ENCODE measurements around the gene SPTLC3.

The SPTLC3 gene

DNA sequence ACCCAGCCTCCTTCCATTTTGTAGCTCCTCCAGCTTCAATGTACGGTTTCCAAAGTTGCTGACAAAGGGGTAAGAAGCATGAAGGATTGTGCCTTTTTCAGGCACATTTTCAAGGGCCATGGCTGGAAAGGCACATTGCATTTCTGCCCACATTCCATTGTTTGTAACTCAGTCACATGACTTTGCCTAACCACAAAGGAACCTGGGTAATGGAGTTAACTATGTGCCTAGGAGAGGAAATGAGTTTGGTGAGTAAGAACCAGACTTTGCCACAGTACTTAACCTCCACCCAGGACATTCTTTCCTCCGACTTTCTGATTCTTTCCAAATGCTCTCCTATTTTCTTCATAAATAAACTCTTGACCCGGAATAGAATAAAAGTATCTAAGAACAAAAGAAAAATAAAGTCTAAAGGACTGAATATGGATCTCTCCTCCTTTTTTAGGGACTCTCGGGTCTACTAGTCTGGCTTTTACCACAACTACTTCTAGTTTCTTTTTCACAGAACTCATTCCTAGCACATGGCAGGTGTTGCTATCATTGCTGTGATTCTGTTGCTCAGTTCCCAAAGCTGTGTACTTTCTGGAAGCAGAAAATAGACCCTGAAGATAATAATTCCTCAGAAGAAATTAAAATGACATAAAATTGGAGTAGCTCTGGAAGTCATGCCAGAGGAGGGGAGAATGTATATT, 130.8 kb downstream of the SPTLC3 start:
- DNase-seq (ENCODE audit: low spot score) = no peak

DNA sequence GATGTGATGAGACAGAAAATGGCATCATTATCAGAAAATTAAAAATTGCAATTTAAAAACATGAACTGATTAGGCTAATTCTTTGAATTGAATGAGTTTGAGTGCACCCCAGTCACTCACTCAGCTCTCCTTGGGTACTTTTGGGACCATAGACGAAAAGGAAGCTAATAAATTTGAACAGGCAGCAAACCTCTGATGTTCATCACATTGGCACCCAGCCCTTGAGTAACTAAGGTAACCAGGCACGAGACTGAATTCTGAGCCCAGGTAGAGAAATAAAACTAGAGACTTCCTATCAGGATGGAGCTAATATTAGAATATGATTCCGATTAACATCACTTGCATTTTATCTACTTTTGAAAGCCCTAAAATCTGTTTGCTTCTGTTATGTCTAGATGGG, 131.4 kb downstream of the SPTLC3 start:
- DNase-seq (ENCODE audit: low spot score) = no peak

DNA sequence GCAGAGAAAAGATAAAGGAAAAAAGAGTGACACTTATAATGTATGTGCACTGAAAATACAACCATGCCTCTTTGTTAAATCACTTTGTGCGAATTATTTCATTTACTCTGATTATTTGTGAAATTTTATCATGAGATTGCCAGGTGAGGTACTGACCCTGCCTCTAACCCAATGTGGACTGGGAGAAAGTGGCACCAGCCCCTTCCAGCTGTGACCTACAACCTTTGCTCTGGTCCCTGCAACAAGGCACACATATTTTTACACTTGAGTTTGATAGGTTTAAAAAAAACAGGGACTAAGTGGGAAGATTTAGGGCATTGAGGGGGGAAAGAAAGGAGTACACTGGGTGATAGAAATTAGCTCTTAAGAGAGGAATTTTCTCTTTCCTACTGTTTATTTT, 132.0 kb downstream of the SPTLC3 start:
- DNase-seq (ENCODE audit: low spot score) = no peak

DNA sequence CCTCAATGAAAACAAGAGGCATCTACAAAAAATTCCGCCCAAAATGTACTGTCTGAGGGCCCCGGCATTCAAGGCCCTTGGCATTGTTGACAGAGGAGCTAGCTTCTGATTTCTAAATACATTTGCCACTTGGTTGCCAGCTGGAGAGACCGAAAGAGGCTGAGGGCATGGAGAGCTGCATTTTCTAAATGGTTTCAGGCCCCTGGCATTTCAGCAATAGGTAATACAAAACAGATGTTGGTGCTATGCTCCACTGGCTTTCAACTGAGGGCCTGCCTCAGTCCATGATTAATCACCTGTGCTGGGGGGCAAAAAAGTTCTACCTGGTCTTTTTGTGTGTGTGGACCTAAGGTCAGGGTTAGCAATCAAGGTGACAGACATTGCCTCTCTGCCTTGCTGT, 132.8 kb downstream of the SPTLC3 start:
- DNase-seq (ENCODE audit: low spot score) = no peak

DNA sequence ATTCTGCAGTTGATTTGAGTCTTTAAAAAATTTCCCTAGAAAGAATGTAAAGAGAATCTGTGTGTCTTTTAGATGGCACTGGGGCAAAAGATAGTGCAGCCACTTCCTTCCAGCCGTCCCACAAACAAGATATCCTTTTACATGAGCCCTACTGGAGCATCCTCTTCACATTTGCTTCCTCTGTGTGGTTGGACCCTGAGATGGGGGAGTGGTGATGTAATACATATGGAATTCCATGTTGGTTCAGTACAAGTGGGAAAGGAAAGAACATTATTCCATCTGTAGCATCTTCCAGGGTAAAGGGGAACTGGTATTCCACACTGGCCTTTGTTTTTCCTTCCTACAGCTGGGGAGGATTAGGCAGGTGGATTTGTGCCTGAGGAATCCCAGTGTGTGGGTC, 133.4 kb downstream of the SPTLC3 start:
- no peak for DNase-seq (ENCODE audit: low spot score)

DNA sequence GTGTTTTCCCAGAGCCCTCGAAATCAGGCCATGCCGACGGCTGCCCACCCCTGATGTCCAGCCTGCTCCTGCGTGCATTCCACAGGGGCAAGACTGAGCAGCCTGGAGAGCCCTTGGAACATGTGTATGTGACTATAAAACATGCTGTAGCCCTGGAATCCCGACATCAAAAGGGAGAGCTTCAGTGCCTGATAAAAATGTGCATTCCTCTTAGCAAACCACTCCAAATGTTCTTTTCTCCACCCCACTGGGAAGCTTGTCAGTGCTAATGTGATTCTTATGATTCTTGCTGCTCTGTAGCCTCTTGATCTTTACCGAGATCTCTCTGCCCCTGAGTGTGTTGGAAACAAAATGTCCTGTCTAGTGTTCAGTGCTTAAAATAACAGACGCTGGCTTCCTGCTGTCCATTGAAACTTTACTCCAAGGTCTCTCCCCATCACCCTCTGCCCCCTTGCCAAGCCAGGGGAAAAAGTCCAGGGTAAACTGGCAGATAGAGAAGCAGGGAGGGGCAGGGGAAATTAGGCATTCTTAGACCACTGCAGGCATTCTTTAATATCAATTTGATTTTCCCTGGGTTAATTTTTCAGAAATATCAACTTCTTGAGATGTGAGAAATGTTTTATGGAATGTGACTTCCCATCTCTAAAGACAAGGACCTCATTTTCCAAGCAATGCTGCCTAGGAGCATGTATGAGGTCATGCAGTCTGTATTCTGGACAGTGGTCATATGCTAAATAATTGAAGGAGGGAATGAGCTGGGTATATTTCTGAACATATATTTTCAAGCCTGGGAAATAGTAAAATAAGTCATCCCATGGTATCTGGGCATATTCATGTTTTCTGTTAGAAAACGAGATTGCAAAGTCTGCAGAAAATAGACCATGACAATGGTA, 138.5 kb downstream of the SPTLC3 start:
- no peak for DNase-seq (ENCODE audit: low spot score)

DNA sequence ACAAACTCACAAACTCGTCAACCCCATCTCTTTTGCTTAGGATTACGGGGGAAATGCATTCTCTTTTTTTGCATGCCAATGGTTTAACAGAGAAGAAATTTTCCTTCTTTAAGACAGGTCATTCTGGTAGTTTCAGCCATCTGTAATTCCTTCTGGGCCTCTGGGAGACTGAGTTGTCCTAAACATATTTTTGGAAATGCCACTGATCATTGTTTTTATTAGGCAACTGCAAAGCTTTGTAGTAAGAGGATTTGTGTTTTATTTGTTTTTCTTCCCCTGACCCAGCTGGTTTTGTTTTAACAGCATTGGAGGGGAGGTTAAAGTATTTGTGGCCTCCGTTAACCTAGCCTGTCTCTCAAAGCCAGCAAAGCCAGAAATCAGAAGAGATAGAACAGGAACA, 139.2 kb downstream of the SPTLC3 start:
- no peak for DNase-seq (ENCODE audit: low spot score)

DNA sequence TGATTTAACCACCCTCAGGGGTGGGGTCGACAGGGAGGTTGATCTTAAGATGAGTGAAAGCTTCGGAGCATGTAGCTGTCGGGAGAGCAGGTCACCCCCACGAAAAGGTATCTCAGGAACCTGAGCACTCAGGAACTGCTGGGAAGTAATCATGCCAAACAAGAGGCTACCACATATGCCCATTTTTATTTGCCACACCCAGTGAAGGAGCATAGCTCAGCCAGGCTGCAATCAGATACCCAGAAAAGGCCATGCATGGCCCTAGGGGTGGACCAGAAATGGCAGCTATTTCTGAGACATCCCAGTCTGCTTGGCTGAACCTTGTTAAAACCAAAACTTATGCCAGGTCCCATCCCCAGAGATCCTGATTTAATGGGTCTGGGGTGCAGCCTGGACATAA, 139.6 kb downstream of the SPTLC3 start:
- no peak for DNase-seq (ENCODE audit: low spot score)

DNA sequence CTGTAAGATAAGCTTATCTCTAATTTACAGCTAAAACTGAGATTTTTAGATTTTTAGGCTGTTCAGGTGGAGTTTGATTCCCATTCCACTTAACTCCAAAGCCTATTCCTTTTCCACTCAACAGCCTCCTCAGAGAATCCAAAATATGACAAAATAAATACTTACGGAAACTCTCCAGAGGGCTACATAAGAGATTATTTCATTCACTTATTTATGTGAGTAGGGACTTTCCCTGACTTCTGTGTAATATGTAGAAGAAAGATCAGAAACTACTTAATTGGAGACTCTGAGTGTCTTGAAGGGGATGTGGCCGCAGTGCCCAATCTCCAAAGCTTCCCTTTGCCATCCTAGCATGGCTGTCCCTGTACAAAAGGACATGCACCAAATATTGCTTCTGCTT, 140.2 kb downstream of the SPTLC3 start:
- DNase-seq (ENCODE audit: low spot score) = no peak

DNA sequence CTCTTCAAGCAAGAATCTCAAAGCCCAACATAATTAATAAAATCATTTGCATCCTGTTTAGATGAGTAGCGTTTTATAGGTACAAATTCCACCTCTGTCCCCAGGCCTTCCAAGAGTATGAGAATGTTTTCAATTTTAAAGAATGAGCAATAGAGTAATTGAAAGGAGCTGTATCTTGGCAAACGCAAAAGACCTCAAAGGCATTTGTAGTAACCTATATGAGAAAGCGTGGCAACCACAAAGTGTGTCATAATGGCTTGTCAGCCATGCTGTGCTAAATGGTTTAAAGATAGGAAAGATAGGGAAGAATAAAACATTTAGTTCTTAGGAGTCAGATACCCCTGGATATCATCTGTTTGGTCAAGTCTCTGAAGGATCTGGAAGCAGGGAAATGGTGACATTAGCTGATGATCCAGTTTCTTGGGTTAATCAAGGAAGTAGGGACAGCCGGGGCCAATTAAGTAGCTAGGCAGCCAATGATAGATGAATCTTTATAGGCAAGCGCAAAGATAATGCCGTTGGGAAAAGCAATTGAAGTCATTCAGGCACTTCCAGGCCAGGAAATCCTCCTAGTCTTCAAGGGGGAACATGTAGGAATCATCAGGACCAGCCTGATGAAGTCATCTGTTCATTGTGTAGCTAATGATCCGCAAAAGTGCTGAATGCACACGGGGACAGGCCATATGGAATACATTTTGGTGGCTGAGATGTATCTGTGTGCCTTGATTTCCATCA, 140.8 kb downstream of the SPTLC3 start:
- DNase-seq (ENCODE audit: low spot score) = no peak

DNA sequence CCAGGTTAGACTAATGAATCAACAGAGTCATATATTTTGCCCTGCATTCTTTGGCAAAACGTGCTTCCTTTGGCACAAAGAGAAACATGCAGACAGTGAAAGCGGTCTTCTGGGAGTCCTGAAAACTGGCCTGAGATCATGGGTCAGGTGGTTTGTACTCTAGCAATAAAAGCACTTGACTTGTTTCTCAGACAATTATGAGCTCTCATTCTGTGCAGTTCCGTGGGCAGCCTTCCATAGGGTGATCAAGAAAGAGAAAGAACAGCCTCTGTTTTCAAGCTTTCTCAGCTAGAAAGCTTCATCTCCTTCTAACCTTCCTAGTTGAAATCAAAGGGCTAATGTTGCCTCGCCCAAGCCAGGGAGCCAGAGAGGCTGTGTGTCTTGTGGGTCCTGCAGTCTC, 149.6 kb downstream of the SPTLC3 start:
- peak; percentile 11 for DNase-seq (ENCODE audit: low spot score)

DNA sequence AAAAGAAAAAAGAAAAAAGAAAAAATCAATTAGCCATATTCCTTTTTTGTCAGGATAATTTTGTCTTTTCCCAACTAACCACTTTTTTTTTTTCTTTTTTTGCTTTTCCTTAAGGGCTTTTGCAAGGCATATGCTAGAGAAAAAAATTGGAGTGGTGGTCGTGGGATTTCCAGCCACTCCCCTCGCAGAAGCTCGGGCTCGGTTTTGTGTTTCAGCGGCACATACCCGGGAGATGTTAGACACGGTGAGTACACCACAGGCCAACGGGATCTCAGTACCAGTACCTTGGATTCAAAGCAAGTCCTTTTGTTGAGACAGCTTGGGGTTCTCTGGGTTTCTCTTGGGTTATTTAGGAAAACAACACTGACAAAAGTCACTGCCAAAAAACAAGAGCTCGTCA, 151.1 kb downstream of the SPTLC3 start:
- DNase-seq (ENCODE audit: low spot score) = no peak

DNA sequence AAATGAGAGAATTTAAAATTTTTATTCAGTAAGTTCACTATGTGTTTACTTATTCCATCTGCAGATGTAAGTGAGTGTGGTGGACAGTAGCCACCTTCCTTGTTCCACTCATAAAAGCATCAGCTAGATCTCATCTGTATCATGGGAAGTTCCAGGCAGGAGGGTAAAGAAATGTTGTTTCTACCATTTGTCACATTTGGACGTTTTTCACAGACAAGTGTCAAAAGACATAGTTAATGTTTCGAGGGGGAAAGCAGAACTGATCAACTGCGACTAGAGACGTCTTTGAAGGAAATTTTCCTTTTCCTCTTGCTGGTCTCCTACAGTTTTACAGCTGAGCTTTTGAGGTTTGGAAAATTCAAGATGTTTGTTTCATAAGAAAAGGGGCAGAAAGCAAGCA, 156.4 kb downstream of the SPTLC3 start:
- DNase-seq (ENCODE audit: low spot score) = no peak

DNA sequence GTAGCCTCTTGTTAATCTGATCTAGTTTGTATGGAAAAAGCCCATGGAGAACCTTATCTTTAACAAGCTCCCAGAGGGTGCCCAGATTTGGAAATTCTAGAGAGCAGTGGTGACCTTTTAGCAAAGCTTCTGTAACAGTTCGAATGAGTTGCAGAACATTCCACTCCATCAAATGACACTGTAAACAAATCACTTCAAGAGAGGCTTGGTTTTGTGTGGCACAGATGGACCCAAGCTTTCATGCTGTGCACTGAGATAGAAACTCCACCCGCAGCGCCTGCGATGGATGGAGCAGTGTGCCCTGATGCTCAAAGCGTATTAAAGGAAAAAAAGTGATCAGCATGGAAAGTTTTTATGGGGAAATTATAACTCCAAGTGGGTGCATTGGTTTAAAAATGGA, 157.2 kb downstream of the SPTLC3 start:
- no peak for DNase-seq (ENCODE audit: low spot score)

DNA sequence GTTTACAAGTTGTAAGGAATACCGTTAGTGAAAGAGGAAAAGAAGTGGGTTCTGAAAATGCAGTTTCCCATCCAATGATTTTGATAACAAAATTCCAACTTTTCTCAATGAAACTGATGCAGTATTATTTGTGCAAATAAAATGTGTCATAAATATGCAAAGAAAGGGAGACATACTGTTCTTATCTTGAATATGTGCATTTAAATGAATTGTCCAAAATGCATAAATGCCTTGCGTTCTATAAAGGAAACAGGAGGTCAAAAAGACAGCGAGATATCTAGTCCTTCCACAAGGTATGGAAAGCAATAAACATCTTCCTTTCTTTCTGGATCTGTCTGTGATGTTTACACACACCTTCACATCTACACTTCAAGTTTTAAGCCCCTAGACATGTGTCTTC, 157.7 kb downstream of the SPTLC3 start:
- DNase-seq (ENCODE audit: low spot score) = no peak

DNA sequence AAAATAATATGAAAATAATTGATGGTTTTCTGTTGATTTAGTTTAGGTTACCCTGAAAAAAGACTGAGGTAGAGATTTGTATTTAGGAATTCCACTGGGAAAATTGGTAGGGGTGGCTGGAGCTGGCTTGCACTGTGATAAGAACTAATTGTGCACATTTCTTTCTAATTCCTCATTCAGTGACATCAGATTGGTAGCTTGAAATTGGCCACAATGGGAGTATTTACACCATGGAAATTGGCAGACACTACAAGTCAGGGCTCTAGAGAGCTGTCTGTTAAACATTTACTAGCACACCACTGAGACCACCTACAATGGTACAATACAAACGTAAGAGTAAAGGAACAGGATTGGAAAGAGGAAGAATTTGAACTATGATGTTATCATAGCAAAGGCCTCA, 160.3 kb downstream of the SPTLC3 start:
- no peak for DNase-seq (ENCODE audit: low spot score)

DNA sequence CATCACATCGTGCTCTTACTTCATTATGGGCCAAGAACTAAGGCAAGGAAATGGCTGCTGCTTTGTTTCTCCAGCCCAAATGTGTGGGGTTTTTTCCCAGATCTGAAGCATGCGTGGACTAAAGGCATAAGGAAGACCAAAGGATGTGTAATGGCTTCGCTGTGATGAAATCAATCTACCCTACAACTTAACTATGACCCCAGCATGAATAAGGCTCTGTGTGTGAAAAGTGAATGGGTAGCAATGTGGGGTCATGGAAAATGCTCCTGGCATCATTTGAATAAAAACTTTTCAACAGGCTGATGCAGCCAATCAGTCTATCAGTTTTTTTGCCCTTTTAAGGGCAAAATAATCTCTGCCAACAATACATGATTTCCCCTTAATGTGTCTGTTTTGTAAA, 162.0 kb downstream of the SPTLC3 start:
- no peak for DNase-seq (ENCODE audit: low spot score)

DNA sequence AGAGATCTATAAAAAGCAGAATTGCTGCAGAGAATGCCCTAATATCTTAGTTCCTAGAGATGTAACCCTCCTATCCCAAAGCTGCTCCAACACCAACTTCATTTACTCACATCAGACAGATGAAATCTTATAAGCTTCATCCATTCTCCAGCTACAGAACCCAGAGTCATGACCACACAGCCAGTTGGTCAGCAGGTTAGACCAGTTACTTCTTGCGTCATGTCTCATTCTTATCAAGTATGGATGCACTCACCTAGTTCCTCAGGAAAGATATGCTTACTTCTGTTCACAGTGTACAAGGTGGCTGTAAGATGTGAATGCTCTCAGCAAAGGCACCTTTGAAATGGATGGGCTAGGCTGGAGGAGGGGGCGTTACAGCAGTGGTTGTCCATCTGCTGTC, 164.4 kb downstream of the SPTLC3 start:
- no peak for DNase-seq (ENCODE audit: low spot score)

DNA sequence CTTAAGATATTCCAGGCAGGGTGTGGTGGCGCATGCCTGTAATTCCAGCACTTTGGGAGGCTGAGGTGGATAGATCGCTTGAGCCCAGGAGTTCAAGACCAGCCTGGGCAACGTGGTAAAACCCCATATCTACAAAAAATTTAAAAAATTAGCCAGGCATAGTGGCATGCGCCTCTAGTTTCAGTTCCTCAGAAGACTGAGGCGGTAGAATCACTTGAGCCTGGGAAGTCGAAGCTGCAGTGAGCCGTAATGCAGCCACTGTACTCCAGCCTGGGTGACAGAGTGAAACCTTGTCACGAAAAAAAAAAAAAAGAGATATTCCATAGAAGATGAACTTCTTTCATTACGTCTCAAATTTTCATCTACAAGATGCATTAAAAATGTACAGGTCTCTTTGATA, 165.6 kb downstream of the SPTLC3 start:
- no peak for DNase-seq (ENCODE audit: low spot score)

DNA sequence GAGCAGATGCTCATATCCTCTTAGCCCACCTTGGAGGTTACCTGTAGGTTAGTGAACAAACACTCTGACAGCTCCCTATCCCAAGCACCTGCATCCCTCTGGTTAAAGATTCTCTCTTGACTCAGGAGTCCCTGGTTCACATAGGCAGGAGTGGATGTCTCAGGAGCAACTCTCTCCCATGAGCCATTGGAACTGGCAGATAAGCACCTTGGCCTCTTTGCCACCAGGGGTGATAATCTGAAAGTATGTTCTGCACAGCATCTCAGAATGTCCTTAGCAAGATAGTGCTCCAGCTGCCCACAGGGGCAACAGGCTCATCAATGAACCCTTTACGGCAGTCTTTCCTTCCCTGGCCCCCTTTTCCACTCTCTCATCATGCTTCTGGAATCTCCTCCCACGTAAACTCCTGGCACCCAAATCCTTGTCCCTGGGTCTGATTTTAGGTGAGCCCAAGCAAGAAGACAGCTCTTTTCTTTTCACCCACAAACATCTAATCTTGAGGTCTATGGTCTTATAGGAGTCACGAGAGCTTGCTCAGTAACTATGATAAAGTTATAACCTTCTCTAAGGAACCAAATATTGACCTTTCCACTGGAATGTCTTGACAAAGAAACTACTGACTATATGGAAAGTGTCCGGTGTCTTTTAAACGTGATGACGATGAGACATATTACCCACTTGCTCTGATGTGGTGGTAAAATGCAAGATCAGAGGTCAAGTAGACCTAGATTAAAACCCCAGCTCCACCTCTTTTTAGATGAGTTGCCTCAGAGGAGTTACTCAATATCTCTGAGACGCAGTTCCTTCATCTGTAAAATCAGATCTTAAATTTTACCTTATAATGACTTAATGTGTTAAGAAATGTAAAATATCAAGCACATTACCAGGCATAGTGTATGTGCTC, 172.5 kb downstream of the SPTLC3 start:
- DNase-seq (ENCODE audit: low spot score) = no peak

DNA sequence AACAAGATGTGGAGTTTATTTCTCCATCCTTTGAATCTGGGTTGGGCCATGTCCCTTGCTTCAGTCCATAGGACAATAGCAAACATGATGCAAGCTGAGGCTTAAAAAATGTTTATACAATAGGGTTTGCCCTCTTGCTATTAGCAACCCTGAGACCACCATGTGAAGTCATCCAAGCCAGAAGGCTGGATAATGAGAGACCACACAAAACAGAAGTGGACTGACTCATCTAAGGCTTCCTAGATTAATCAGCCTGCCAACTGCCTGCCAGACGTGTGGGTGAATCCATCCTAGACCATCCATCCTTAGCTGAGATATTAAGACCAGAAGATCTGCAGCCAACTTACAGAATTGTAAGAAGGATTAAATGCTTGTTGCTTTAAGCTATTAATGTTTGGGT, 174.2 kb downstream of the SPTLC3 start:
- DNase-seq (ENCODE audit: low spot score) = no peak

Data from Ammon's horn (tissue), 1 donor.